SW 1271 (cell line): Measurements from ENCODE around the gene OLIG1.

ENCODE experiments used
- DNase-seq, 2 experiments: peaks; one replicate each; lab custom pipeline; 2025; lab: John Stamatoyannopoulos, UW

Gene OLIG1, protein sequence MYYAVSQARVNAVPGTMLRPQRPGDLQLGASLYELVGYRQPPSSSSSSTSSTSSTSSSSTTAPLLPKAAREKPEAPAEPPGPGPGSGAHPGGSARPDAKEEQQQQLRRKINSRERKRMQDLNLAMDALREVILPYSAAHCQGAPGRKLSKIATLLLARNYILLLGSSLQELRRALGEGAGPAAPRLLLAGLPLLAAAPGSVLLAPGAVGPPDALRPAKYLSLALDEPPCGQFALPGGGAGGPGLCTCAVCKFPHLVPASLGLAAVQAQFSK

DNA sequence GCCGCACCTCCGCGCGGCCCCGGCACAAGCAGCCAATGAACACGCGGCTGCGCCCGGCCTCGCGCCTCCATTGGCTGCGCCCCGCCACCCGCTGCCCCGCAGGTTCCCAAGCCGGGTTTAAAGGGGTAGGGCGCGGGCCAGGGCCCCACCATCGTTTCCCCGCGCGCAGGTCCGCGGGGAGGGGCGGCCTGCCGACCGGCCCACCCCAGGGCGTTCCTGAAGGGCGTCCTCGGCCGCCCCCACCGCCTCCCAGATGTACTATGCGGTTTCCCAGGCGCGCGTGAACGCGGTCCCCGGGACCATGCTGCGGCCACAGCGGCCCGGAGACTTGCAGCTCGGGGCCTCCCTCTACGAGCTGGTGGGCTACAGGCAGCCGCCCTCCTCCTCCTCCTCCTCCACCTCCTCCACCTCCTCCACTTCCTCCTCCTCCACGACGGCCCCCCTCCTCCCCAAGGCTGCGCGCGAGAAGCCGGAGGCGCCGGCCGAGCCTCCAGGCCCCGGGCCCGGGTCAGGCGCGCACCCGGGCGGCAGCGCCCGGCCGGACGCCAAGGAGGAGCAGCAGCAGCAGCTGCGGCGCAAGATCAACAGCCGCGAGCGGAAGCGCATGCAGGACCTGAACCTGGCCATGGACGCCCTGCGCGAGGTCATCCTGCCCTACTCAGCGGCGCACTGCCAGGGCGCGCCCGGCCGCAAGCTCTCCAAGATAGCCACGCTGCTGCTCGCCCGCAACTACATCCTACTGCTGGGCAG lies at the start of gene OLIG1:
TSS of gene OLIG1 (plus strand) at position 148 of the 750 bp plus-strand sequence. CDS start at position 254, 106 bp downstream.
- DNase-seq, result peak in 1 of 2 experiments; percentile 6

DNA sequence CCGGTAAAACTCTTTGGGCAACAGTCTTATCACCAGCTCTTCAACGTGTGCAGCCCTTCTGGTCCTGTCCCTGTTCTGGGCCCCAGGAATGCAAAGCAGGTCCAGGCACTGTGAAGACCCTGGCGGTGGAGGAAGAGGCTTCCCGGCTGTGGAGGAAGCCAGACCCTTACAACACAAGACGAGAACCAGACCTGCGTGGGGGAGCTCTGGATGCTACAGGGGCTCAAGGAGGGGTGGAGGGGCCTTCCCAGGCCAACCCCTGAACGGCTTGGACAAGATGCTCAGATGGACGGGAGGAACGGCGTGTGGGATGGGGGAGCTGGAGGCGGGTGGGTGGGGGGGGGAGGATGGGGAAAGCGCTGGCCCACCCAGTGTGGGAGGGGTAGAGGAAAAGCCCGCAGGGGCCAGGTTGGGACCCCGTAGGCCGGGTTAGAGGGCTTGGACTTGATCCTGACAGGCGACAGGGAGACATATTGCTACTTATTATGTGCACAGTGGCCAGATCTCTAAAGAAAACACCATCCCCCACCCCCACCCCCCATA lies 49.3 kb upstream of the OLIG1 start:
- no peak for DNase-seq

DNA sequence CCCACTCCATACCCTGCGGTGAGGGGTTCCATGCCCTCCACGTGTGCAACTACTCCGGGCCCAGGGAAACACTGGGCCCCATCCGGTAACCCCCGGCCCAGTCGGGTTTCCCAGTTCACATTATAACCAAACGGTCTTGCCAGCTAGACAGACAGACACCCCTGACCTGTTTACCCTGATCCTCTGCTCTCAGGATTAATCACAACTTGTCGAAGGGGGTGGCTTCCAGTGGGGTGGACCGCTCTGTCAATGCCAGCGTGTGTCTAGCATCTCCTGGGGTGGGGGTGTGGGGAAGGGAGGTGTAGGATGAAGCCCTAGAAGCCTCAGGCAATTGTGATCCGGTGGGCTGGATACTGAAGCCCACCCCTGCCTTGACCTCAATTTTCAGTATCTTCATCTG lies 48.8 kb upstream of the OLIG1 start:
- no peak for DNase-seq

DNA sequence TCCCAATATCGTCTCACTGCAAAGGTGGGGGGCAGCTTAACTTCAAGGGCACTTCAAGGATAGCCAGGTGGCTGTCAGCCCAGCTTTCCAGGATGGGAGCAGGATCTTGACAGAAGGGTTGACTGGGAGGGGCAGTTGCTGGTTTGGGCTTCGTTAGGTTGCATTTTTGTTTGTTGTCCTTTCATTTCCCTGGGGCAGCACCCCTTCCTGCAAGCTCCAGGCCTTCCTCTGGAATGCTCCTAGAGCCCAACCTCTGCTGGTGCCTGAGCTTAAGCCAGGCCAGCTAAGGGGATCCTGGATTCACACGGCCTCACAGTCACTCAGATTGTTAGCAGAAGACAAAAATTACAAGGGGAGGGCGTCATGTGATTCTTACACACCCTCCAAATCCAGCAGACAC lies 48.3 kb upstream of the OLIG1 start:
- no peak for DNase-seq

DNA sequence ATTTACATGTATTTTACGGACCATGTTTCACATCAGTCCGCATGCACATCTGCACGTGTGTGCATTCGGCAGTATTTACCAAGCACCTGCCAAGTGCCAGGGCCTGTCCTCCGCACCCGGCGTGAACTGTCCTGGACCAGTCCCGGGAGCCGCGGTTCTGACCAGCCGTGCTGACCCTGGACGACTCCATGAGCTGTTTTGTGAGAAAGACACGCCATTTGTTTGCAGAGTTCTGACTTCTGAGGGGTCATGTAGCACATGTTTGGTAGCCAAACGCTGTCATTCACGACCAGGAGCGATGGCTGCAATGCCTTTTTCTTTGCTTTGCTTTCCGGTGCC lies 47.5 kb upstream of the OLIG1 start:
- no peak for DNase-seq

DNA sequence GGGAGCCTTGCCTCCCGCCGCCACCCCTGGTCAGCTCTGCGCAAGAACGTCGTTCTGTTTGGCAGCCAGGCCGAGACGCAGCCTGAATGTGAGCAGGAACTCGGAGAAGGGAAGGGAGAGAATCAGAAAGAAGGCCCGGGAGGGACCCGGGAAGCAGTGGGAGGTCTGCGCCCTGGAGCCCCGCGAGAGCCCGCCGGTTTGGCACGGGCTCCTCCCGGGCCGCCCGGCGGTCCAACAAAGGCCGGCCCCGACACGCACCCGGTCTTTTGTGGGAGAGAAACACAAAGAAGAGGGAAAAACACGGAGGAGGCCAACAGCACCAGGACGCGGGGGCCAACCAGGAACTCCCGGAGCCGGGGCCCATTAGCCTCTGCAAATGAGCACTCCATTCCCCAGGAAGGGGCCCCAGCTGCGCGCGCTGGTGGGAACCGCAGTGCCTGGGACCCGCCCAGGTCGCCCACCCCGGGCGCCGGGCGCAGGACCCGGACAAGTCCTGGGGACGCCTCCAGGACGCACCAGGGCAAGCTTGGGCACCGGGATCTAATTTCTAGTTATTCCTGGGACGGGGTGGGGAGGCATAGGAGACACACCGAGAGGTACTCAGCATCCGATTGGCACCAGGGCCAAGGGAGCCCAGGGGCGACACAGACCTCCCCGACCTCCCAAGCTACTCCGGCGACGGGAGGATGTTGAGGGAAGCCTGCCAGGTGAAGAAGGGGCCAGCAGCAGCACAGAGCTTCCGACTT lies 46.9 kb upstream of the OLIG1 start:
- DNase-seq, result no peak

DNA sequence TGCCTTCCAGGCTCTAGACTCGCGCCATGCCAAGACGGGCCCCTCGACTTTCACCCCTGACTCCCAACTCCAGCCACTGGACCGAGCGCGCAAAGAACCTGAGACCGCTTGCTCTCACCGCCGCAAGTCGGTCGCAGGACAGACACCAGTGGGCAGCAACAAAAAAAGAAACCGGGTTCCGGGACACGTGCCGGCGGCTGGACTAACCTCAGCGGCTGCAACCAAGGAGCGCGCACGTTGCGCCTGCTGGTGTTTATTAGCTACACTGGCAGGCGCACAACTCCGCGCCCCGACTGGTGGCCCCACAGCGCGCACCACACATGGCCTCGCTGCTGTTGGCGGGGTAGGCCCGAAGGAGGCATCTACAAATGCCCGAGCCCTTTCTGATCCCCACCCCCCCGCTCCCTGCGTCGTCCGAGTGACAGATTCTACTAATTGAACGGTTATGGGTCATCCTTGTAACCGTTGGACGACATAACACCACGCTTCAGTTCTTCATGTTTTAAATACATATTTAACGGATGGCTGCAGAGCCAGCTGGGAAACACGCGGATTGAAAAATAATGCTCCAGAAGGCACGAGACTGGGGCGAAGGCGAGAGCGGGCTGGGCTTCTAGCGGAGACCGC lies 46.3 kb upstream of the OLIG1 start:
- DNase-seq, result no peak

DNA sequence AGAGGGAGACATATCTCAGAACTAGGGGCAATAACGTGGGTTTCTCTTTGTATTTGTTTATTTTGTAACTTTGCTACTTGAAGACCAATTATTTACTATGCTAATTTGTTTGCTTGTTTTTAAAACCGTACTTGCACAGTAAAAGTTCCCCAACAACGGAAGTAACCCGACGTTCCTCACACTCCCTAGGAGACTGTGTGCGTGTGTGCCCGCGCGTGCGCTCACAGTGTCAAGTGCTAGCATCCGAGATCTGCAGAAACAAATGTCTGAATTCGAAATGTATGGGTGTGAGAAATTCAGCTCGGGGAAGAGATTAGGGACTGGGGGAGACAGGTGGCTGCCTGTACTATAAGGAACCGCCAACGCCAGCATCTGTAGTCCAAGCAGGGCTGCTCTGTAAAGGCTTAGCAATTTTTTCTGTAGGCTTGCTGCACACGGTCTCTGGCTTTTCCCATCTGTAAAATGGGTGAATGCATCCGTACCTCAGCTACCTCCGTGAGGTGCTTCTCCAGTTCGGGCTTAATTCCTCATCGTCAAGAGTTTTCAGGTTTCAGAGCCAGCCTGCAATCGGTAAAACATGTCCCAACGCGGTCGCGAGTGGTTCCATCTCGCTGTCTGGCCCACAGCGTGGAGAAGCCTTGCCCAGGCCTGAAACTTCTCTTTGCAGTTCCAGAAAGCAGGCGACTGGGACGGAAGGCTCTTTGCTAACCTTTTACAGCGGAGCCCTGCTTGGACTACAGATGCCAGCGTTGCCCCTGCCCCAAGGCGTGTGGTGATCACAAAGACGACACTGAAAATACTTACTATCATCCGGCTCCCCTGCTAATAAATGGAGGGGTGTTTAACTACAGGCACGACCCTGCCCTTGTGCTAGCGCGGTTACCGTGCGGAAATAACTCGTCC lies 45.5 kb upstream of the OLIG1 start:
- DNase-seq, result no peak

DNA sequence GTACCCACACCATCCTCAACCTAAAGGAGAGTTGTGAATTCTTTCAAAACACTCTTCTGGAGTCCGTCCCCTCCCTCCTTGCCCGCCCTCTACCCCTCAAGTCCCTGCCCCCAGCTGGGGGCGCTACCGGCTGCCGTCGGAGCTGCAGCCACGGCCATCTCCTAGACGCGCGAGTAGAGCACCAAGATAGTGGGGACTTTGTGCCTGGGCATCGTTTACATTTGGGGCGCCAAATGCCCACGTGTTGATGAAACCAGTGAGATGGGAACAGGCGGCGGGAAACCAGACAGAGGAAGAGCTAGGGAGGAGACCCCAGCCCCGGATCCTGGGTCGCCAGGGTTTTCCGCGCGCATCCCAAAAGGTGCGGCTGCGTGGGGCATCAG lies 44.8 kb upstream of the OLIG1 start:
- DNase-seq, result no peak

DNA sequence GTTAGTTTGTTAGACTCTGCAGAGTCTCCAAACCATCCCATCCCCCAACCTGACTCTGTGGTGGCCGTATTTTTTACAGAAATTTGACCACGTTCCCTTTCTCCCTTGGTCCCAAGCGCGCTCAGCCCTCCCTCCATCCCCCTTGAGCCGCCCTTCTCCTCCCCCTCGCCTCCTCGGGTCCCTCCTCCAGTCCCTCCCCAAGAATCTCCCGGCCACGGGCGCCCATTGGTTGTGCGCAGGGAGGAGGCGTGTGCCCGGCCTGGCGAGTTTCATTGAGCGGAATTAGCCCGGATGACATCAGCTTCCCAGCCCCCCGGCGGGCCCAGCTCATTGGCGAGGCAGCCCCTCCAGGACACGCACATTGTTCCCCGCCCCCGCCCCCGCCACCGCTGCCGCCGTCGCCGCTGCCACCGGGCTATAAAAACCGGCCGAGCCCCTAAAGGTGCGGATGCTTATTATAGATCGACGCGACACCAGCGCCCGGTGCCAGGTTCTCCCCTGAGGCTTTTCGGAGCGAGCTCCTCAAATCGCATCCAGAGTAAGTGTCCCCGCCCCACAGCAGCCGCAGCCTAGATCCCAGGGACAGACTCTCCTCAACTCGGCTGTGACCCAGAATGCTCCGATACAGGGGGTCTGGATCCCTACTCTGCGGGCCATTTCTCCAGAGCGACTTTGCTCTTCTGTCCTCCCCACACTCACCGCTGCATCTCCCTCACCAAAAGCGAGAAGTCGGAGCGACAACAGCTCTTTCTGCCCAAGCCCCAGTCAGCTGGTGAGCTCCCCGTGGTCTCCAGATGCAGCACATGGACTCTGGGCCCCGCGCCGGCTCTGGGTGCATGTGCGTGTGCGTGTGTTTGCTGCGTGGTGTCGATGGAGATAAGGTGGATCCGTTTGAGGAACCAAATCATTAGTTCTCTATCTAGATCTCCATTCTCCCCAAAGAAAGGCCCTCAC lies 44.2 kb upstream of the OLIG1 start, which contains the start of gene OLIG2:
TSS of gene OLIG2 (plus strand) at position 447 of the 954 bp plus-strand sequence. CDS start 928 bp downstream, outside the sequence.
- no peak for DNase-seq

DNA sequence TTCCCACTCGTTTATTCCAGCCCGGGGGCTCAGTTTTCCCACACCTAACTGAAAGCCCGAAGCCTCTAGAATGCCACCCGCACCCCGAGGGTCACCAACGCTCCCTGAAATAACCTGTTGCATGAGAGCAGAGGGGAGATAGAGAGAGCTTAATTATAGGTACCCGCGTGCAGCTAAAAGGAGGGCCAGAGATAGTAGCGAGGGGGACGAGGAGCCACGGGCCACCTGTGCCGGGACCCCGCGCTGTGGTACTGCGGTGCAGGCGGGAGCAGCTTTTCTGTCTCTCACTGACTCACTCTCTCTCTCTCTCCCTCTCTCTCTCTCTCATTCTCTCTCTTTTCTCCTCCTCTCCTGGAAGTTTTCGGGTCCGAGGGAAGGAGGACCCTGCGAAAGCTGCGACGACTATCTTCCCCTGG lies 43.5 kb upstream of the OLIG1 start:
- DNase-seq, result no peak

DNA sequence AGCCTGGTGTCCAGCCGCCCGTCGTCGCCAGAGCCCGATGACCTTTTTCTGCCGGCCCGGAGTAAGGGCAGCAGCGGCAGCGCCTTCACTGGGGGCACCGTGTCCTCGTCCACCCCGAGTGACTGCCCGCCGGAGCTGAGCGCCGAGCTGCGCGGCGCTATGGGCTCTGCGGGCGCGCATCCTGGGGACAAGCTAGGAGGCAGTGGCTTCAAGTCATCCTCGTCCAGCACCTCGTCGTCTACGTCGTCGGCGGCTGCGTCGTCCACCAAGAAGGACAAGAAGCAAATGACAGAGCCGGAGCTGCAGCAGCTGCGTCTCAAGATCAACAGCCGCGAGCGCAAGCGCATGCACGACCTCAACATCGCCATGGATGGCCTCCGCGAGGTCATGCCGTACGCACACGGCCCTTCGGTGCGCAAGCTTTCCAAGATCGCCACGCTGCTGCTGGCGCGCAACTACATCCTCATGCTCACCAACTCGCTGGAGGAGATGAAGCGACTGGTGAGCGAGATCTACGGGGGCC lies 43.0 kb upstream of the OLIG1 start:
- DNase-seq, result no peak

DNA sequence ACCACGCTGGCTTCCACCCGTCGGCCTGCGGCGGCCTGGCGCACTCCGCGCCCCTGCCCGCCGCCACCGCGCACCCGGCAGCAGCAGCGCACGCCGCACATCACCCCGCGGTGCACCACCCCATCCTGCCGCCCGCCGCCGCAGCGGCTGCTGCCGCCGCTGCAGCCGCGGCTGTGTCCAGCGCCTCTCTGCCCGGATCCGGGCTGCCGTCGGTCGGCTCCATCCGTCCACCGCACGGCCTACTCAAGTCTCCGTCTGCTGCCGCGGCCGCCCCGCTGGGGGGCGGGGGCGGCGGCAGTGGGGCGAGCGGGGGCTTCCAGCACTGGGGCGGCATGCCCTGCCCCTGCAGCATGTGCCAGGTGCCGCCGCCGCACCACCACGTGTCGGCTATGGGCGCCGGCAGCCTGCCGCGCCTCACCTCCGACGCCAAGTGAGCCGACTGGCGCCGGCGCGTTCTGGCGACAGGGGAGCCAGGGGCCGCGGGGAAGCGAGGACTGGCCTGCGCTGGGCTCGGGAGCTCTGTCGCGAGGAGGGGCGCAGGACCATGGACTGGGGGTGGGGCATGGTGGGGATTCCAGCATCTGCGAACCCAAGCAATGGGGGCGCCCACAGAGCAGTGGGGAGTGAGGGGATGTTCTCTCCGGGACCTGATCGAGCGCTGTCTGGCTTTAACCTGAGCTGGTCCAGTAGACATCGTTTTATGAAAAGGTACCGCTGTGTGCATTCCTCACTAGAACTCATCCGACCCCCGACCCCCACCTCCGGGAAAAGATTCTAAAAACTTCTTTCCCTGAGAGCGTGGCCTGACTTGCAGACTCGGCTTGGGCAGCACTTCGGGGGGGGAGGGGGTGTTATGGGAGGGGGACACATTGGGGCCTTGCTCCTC lies 42.3 kb upstream of the OLIG1 start:
- DNase-seq, result no peak

DNA sequence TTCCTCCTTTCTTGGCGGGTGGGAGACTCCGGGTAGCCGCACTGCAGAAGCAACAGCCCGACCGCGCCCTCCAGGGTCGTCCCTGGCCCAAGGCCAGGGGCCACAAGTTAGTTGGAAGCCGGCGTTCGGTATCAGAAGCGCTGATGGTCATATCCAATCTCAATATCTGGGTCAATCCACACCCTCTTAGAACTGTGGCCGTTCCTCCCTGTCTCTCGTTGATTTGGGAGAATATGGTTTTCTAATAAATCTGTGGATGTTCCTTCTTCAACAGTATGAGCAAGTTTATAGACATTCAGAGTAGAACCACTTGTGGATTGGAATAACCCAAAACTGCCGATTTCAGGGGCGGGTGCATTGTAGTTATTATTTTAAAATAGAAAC lies 41.7 kb upstream of the OLIG1 start:
- no peak for DNase-seq

DNA sequence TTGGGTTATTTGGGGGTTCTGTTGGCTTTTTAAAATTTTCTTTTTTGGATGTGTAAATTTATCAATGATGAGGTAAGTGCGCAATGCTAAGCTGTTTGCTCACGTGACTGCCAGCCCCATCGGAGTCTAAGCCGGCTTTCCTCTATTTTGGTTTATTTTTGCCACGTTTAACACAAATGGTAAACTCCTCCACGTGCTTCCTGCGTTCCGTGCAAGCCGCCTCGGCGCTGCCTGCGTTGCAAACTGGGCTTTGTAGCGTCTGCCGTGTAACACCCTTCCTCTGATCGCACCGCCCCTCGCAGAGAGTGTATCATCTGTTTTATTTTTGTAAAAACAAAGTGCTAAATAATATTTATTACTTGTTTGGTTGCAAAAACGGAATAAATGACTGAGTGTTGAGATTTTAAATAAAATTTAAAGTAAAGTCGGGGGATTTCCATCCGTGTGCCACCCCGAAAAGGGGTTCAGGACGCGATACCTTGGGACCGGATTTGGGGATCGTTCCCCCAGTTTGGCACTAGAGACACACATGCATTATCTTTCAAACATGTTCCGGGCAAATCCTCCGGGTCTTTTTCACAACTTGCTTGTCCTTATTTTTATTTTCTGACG lies 41.1 kb upstream of the OLIG1 start:
- no peak for DNase-seq

DNA sequence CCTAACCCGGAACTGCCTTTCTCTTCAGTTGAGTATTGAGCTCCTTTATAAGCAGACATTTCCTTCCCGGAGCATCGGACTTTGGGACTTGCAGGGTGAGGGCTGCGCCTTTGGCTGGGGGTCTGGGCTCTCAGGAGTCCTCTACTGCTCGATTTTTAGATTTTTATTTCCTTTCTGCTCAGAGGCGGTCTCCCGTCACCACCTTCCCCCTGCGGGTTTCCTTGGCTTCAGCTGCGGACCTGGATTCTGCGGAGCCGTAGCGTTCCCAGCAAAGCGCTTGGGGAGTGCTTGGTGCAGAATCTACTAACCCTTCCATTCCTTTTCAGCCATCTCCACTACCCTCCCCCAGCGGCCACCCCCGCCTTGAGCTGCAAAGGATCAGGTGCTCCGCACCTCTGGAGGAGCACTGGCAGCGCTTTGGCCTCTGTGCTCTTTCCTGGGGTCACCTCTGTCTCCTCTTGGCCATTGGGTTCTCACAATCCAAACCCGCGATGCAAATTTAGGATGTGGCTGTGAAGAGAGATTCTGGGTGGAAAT lies 40.5 kb upstream of the OLIG1 start:
- no peak for DNase-seq

DNA sequence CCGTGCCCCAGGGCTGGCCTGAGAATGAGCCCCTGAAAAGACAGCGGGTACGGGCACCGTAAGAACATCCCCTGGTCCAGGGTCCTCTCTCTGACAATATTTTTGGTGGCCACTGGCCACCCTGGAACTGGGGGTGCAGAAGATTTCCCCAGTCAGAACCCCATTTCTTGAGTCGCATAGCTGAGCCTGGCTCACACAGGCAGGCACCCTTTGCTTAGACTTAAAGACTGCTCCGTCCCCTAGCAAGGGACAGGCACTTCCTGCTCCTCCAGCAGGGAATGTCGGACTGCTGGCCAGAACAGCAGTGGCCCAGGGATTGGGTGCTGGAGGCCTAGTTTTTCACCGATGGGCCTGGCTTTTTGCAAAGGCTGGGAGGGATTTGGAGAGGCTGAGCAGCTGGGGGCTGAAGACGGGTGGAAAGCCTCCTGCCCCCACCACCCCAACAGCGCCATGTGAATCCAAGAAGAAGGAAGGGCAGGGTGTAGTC lies 39.9 kb upstream of the OLIG1 start:
- DNase-seq, result no peak

DNA sequence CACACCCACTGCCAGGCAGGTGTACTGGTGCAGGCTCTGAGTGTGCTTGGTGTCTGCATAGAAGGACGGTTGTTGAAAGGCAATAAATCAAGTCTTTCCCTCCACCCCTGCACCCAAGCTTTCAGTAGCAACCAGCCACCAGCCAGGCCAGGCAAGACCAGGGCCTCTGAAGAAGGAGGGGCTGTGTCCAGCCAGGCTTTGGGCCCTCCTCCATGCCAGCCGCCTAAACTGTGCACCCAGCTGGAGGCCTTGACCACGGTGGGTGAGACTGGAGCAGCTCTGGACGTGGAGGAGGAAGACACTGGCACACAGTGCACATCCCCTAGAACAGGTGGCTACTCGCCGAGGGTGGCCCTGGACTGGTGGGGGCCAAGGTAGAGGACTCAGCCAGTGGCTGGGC lies 39.3 kb upstream of the OLIG1 start:
- no peak for DNase-seq
